ENCODE measurements around the gene MYRIP. TPM values are rescaled to one million over a fixed set of nuclear protein-coding genes. Genes with fewer than 3 reads are reported as not detected.

MYRIP gene
- total and polyA plus RNA-seq, 5 donors from 2014 or later = not detected

DNA sequence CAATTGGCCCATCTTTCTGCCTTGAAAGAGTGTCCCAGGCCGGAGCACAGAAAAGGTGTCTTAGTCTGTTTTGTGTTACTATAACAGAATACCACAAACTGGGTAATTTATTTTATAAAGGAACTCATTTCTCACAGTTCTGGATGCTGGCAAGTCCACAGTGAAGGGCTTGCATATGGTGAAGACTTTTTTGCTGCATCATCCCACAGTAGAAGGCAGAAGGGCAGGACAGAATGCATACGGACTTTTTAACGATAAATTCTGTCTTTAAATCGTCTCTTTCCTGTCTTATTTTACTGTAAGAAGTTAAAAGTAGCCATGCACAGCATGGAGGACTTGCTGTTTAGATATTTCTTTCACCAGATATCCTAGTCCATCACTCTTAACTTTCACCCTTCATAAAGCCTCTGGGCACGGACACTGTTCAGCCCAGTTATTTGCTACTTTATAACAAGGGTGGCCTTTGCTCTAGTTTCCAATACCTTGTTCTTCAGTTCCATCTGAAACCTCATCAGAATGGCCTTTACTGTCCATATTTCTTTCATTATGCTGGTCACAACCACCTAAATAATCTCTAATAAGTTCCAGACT, 489.8 kb downstream of the MYRIP start:
- Histone ChIP-seq H3K27me3 (ENCODE audit: control insufficient read depth, insufficient read depth, low read length) (no peaks in the 10 kb centered on the region), H3K27ac (ENCODE audit: insufficient read depth, low read length, poor library complexity, severe bottlenecking) (no peak overlapping the region), H3K4me1 (ENCODE audit: control insufficient read depth, insufficient read depth, low read length, poor library complexity, severe bottlenecking) (no peaks in the 10 kb centered on the region), H3K9me3 (ENCODE audit: control insufficient read depth in 2 of 2, low read length in 2 of 2) (no peaks in the 10 kb centered on the region), H3K36me3 (ENCODE audit: control insufficient read depth, insufficient read depth, low read length) (peaks cover 8% of the 10 kb centered on the region), H3K4me3 (ENCODE audit: low read depth, low read length) (no peak overlapping the region)
- ATAC-seq (ENCODE audit: low read depth in 2 of 2) = no peak
- no peaks in the 10 kb centered on the region for H3K27me3 Mint-ChIP-seq
- peak overlapping the region in 1 of 3 donors; percentile 46 for H3K27ac Mint-ChIP-seq
- H3K4me3 Mint-ChIP-seq = peak overlapping the region in 1 of 4 donors; percentile 23
- DNase-seq = no peak
- peaks cover 0 to 1% (median 0%) of the 10 kb centered on the region in 7 donors for H3K9me3 Mint-ChIP-seq
- peaks cover 38% of the 10 kb centered on the region for H3K36me3 Mint-ChIP-seq
- H3K4me1 Mint-ChIP-seq = no peaks in the 10 kb centered on the region

DNA sequence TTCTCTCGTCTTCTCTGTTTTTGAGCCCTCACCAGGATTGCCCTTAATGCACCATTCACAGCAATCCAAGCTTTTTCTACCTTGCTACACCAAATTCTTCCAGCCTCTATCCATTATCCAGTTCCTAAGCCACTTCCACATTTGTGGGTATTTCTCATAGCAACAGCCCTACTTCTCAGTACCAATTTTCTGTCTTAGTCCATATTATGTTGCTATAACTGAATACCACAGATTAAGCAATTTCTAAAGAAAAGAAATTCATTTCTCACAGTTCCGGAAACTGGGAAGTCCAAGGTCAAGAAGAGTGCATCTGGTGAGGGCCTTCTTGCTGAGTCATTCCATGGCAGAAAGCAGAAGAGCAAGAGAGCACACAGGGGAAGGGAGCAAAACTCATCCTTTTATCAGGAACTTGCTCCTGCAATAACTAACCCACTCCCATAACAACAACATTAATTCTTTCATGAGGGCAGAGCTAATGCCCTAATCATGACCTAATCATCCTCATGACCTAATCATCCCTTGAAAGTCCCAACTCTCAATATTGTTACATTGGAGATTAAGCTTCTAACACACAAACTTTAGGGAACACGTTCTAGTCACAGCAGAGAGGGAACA, 490.4 kb downstream of the MYRIP start:
- Mint-ChIP-seq H3K27me3 (no peaks in the 10 kb centered on the region), H3K4me1 (no peaks in the 10 kb centered on the region), H3K27ac (no peak overlapping the region), H3K4me3 (no peak overlapping the region), H3K9me3 (peaks cover 0 to 1% (median 0%) of the 10 kb centered on the region in 7 donors), H3K36me3 (peaks cover 33% of the 10 kb centered on the region)
- H3K9me3 ChIP-seq (ENCODE audit: control insufficient read depth in 2 of 2, low read length in 2 of 2) = no peaks in the 10 kb centered on the region
- ATAC-seq (ENCODE audit: low read depth in 2 of 2) (no peak), DNase-seq (no peak)
- H3K27me3 ChIP-seq (ENCODE audit: control insufficient read depth, insufficient read depth, low read length) = no peaks in the 10 kb centered on the region
- no peak overlapping the region for H3K27ac ChIP-seq (ENCODE audit: insufficient read depth, low read length, poor library complexity, severe bottlenecking)
- no peak overlapping the region for H3K4me3 ChIP-seq (ENCODE audit: low read depth, low read length)
- H3K4me1 ChIP-seq (ENCODE audit: control insufficient read depth, insufficient read depth, low read length, poor library complexity, severe bottlenecking) = no peaks in the 10 kb centered on the region
- H3K36me3 ChIP-seq (ENCODE audit: control insufficient read depth, insufficient read depth, low read length) = peaks cover 8% of the 10 kb centered on the region

DNA sequence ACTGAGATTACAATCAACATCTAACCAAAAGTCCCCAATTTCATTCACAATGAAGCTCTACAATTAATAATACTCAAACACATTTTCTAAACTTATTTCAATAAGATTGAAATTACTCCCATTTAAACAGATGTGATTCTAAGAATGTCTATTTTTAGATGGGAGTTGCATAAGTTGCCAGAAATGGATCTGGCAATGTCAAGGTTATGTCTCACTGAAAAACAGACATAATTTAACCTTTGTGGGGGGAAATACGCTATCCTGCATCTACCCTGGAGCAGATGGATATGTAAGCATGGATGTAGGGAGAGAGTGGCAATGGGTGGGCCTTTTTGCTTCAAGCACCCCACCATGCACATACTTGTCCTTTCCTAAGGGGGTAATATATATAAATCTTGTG, 493.4 kb downstream of the MYRIP start:
- H3K27ac Mint-ChIP-seq = no peak overlapping the region
- Histone ChIP-seq H3K4me3 (ENCODE audit: low read depth, low read length) (no peak overlapping the region), H3K36me3 (ENCODE audit: control insufficient read depth, insufficient read depth, low read length) (peaks cover 5% of the 10 kb centered on the region), H3K27ac (ENCODE audit: insufficient read depth, low read length, poor library complexity, severe bottlenecking) (no peak overlapping the region), H3K9me3 (ENCODE audit: control insufficient read depth in 2 of 2, low read length in 2 of 2) (no peaks in the 10 kb centered on the region), H3K27me3 (ENCODE audit: control insufficient read depth, insufficient read depth, low read length) (no peaks in the 10 kb centered on the region), H3K4me1 (ENCODE audit: control insufficient read depth, insufficient read depth, low read length, poor library complexity, severe bottlenecking) (no peaks in the 10 kb centered on the region)
- H3K9me3 Mint-ChIP-seq = peaks cover 0 to 1% (median 0%) of the 10 kb centered on the region in 7 donors
- peaks cover 18% of the 10 kb centered on the region for H3K36me3 Mint-ChIP-seq
- no peak overlapping the region for H3K4me3 Mint-ChIP-seq
- no peaks in the 10 kb centered on the region for H3K27me3 Mint-ChIP-seq
- ATAC-seq (ENCODE audit: low read depth in 2 of 2) (no peak), DNase-seq (no peak)
- no peaks in the 10 kb centered on the region for H3K4me1 Mint-ChIP-seq

DNA sequence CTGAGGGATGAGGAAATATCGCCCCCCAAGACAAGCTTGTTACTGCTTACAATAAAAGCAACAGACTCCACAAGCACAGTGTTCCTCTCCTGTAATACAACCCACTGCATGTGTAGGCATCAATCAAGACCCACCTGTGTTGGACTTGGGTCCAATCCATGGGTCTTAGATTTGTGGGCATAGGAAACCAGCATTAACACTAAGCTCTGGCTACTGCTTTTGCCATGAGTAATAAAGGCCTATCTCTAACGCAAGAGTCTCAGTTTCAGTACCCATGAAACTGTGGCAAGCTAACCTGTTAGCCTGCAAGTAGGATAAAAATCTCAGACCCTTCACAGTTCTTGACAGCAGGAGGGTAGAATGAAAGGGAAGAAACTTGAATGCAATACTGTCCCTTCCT, 494.9 kb downstream of the MYRIP start:
- Mint-ChIP-seq H3K27ac (no peak overlapping the region), H3K36me3 (peaks cover 11% of the 10 kb centered on the region), H3K27me3 (no peaks in the 10 kb centered on the region), H3K4me3 (no peak overlapping the region), H3K4me1 (peaks cover 0 to 13% (median 6%) of the 10 kb centered on the region in 4 donors), H3K9me3 (peaks cover 0 to 1% (median 0%) of the 10 kb centered on the region in 7 donors)
- no peaks in the 10 kb centered on the region for H3K9me3 ChIP-seq (ENCODE audit: control insufficient read depth in 2 of 2, low read length in 2 of 2)
- H3K4me3 ChIP-seq (ENCODE audit: low read depth, low read length) = no peak overlapping the region
- H3K4me1 ChIP-seq (ENCODE audit: control insufficient read depth, insufficient read depth, low read length, poor library complexity, severe bottlenecking) = peaks cover 9% of the 10 kb centered on the region
- no peaks in the 10 kb centered on the region for H3K27me3 ChIP-seq (ENCODE audit: control insufficient read depth, insufficient read depth, low read length)
- no peak for ATAC-seq (ENCODE audit: low read depth in 2 of 2)
- no peak overlapping the region for H3K27ac ChIP-seq (ENCODE audit: insufficient read depth, low read length, poor library complexity, severe bottlenecking)
- no peak for DNase-seq
- H3K36me3 ChIP-seq (ENCODE audit: control insufficient read depth, insufficient read depth, low read length) = peaks cover 5% of the 10 kb centered on the region

DNA sequence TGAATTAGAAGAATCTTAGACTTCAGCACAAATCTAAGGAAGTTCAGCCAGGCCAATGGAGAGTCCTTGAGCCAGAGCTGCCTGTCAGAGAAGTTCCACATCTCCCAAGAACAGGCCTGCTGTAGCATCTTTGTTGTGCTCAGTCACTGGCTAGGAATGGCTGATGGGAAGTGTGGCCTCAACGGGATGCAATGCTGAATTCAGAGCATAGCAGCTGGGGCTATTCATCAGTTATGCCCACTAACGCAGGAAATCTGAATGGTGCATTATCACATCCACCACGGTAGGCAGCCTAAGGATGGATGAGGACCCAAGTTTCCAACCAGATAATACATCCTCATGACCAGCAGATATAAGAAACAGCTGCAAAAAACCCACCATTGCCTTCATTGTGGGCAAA, 496.9 kb downstream of the MYRIP start:
- H3K27me3 ChIP-seq (ENCODE audit: control insufficient read depth, insufficient read depth, low read length) = no peaks in the 10 kb centered on the region
- no peak overlapping the region for H3K4me3 ChIP-seq (ENCODE audit: low read depth, low read length)
- H3K9me3 Mint-ChIP-seq = peaks cover 0 to 1% (median 0%) of the 10 kb centered on the region in 7 donors
- no peak for ATAC-seq (ENCODE audit: low read depth in 2 of 2)
- peaks cover 23% of the 10 kb centered on the region for H3K4me1 ChIP-seq (ENCODE audit: control insufficient read depth, insufficient read depth, low read length, poor library complexity, severe bottlenecking)
- peaks cover 6% of the 10 kb centered on the region for H3K36me3 Mint-ChIP-seq
- peaks cover 9 to 29% (median 19%) of the 10 kb centered on the region in 4 donors for H3K4me1 Mint-ChIP-seq
- peaks cover under 1% of the 10 kb centered on the region for H3K36me3 ChIP-seq (ENCODE audit: control insufficient read depth, insufficient read depth, low read length)
- no peak overlapping the region for H3K27ac ChIP-seq (ENCODE audit: insufficient read depth, low read length, poor library complexity, severe bottlenecking)
- no peak overlapping the region for H3K27ac Mint-ChIP-seq
- H3K27me3 Mint-ChIP-seq = peaks cover 4% of the 10 kb centered on the region
- H3K9me3 ChIP-seq (ENCODE audit: control insufficient read depth in 2 of 2, low read length in 2 of 2) = no peaks in the 10 kb centered on the region
- no peak overlapping the region for H3K4me3 Mint-ChIP-seq
- no peak for DNase-seq

DNA sequence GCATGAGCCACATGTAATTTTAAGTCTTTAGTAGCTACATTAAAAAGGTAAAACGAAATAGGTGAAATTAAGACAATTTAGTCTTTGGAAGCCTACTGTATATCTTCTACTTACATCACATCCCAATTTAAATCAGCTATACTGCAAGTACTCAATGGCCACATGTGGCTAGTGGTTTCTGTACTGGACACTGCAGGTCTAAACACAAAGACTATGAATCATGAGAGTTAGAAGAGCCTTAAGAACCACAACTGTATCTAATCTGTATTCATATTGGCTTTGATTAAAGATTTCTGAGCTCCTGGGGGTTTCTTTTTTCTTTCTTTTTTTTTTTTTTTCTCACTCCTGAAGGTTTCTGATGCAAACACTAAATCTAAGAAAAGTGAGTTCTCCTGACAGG, 497.8 kb downstream of the MYRIP start:
- Mint-ChIP-seq H3K4me3 (peak overlapping the region in 1 of 4 donors; percentile 14), H3K4me1 (peaks cover 15 to 37% (median 27%) of the 10 kb centered on the region in 4 donors), H3K27me3 (peaks cover 4% of the 10 kb centered on the region), H3K9me3 (no peaks in the 10 kb centered on the region), H3K27ac (no peak overlapping the region), H3K36me3 (peaks cover 10% of the 10 kb centered on the region)
- DNase-seq (no peak), ATAC-seq (ENCODE audit: low read depth in 2 of 2) (no peak)
- Histone ChIP-seq H3K36me3 (ENCODE audit: control insufficient read depth, insufficient read depth, low read length) (peaks cover 9% of the 10 kb centered on the region), H3K27ac (ENCODE audit: insufficient read depth, low read length, poor library complexity, severe bottlenecking) (no peak overlapping the region), H3K9me3 (ENCODE audit: control insufficient read depth in 2 of 2, low read length in 2 of 2) (no peaks in the 10 kb centered on the region), H3K4me3 (ENCODE audit: low read depth, low read length) (no peak overlapping the region), H3K4me1 (ENCODE audit: control insufficient read depth, insufficient read depth, low read length, poor library complexity, severe bottlenecking) (peaks cover 31% of the 10 kb centered on the region), H3K27me3 (ENCODE audit: control insufficient read depth, insufficient read depth, low read length) (no peaks in the 10 kb centered on the region)

DNA sequence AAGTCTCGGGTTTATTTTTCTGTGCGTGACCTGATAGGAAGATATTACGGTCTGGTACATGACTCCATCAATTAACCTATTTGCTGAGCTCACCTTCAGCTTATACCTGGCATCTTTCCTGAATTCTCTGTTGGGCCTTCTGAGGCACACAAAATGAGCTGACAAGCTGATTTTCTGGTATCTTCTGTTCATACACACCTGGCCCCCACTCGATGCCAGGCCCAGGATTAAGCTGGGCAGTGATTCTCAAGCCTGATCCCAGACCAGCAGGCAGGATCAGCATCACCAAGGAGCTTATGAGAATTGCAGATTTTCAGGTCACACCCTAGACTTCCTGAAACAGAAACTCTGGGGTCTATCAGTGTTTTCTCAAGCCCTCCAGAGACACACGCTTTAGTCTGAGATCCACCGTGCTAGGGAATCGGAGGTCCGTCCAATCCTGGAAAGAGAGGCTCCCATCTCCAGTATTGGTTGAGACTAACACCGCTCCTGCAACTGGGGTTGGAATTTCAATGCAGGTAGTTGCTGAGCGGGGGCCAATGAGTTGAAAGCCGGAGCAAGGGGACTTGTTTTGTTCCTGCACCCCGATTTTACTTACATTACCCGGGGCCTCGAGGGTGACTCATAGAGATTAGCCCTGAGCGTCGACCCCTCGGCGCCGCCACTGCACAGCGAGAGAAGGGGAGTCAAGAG, 499.5 kb downstream of the MYRIP start:
- Histone ChIP-seq H3K4me1 (ENCODE audit: control insufficient read depth, insufficient read depth, low read length, poor library complexity, severe bottlenecking) (peaks cover 32% of the 10 kb centered on the region), H3K27ac (ENCODE audit: insufficient read depth, low read length, poor library complexity, severe bottlenecking) (peak overlapping the region; percentile 97), H3K9me3 (ENCODE audit: control insufficient read depth in 2 of 2, low read length in 2 of 2) (no peaks in the 10 kb centered on the region), H3K36me3 (ENCODE audit: control insufficient read depth, insufficient read depth, low read length) (peaks cover 26% of the 10 kb centered on the region), H3K27me3 (ENCODE audit: control insufficient read depth, insufficient read depth, low read length) (no peaks in the 10 kb centered on the region), H3K4me3 (ENCODE audit: low read depth, low read length) (peak overlapping the region; percentile 73)
- DNase-seq (no peak), ATAC-seq (ENCODE audit: low read depth in 2 of 2) (no peak)
- Mint-ChIP-seq H3K9me3 (no peaks in the 10 kb centered on the region), H3K27ac (peak overlapping the region; percentile 99 to 100 (median 100)), H3K27me3 (peaks cover 4% of the 10 kb centered on the region), H3K4me3 (peak overlapping the region; percentile 99 to 100 (median 100)), H3K4me1 (peaks cover 23 to 48% (median 39%) of the 10 kb centered on the region in 4 donors), H3K36me3 (peaks cover 16% of the 10 kb centered on the region)

All from CD4-positive, CD25-positive, alpha-beta regulatory T cell (primary cell).